ENCODE measurements around the gene PHKB.
"Not testable (repeated sequence)": the region's sequence is repeated elsewhere in the genome, so short reads cannot be mapped to it uniquely, and the experiment has no call there.

PHKB gene

GRCh38 chr16:47460359-47460710, 796 bp upstream of the PHKB start:
- H3K36me3 ChIP-seq (ENCODE audit: insufficient read depth, low read length) = peaks cover 4% of the 10 kb centered on the region; the same call in 1 of the 2 replicates
- H3K9ac ChIP-seq (ENCODE audit: low read depth, low read length) = peak overlapping the region; percentile 98
- H3K4me1 ChIP-seq (ENCODE audit: insufficient read depth, low read length) = peaks cover 8% of the 10 kb centered on the region; the same call in 1 of the 2 replicates
- H3K9me3 ChIP-seq (ENCODE audit: control insufficient read depth, insufficient read depth, low read length) = no peaks in the 10 kb centered on the region

DNA sequence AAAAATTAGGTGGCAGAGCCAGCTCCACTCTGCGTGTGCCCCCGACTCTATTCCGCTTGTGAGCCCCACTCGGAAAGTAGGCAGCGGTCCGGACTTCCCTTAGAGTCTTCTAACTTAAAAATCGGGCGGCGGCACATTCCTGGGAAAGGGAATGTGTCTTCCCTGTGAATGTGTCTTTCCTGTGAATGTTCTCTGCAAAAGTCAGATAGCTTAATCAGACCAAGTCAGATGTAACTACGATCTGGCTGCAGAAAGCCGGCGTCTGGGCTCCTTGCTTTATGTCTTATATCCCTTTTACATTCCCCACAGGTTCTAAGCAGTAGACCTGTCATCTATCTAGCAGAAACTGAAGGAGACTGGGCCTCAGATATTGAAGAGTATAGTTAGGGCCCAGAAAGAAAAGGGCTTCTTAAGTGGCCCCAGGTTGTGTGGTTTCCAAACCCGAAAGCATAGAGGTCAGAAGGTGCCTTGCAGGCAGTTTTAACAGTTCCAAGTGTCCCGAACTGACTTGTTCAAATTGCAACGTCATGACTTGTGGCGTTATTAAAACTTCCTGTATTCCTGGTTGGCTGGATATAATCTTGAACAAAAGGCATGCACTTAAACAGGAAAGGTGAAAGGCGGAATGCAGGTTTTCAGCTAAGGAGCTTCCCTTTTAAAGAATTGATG, 601 bp downstream of the PHKB start:
- peaks cover 4% of the 10 kb centered on the region; the same call in 1 of the 2 replicates for H3K36me3 ChIP-seq (ENCODE audit: insufficient read depth, low read length)
- peak overlapping the region; percentile 98 for H3K9ac ChIP-seq (ENCODE audit: low read depth, low read length)
- H3K4me1 ChIP-seq (ENCODE audit: insufficient read depth, low read length) = peaks cover 8% of the 10 kb centered on the region; the same call in 1 of the 2 replicates
- no peaks in the 10 kb centered on the region for H3K9me3 ChIP-seq (ENCODE audit: control insufficient read depth, insufficient read depth, low read length)

GRCh38 chr16:47463771-47464624, 2.9 kb downstream of the PHKB start:
- H3K4me1 ChIP-seq (ENCODE audit: insufficient read depth, low read length) = peaks cover 15% of the 10 kb centered on the region
- H3K9me3 ChIP-seq (ENCODE audit: control insufficient read depth, insufficient read depth, low read length) = no peaks in the 10 kb centered on the region
- H3K36me3 ChIP-seq (ENCODE audit: insufficient read depth, low read length) = no peaks in the 10 kb centered on the region
- no peak overlapping the region for H3K9ac ChIP-seq (ENCODE audit: low read depth, low read length)

- Histone ChIP-seq H3K4me1 (ENCODE audit: insufficient read depth, low read length) (peaks cover 11% of the 10 kb centered on the region), H3K9me3 (ENCODE audit: control insufficient read depth, insufficient read depth, low read length) (no peaks in the 10 kb centered on the region), H3K36me3 (ENCODE audit: insufficient read depth, low read length) (no peaks in the 10 kb centered on the region), H3K9ac (ENCODE audit: low read depth, low read length) (no peak overlapping the region)
Measured at GRCh38 chr16:47465919-47466630, 4.9 kb downstream of the PHKB start.

DNA sequence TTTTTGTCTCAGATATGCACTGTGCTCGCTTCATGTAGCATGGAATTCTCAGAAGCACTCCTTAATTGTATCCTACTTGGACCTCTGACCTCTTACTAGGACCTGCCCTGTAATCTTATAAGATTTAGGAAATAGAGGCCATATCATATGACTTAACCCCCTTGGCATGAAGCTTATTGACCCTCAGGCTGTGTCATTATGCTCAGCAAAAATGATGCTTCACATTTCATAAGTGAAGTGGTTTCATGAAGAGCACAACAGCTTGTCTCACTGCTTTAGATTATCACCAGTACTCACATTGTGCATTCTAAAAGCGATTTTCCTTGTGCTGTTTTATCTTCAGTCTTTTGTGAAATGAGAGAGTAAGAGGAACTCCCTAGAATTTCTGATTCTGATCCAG, 6.4 kb downstream of the PHKB start:
- Histone ChIP-seq H3K36me3 (ENCODE audit: insufficient read depth, low read length) (no peaks in the 10 kb centered on the region), H3K4me1 (ENCODE audit: insufficient read depth, low read length) (peaks cover 11% of the 10 kb centered on the region), H3K9ac (ENCODE audit: low read depth, low read length) (no peak overlapping the region), H3K9me3 (ENCODE audit: control insufficient read depth, insufficient read depth, low read length) (no peaks in the 10 kb centered on the region)

- H3K4me1 ChIP-seq (ENCODE audit: insufficient read depth, low read length) = peaks cover 11% of the 10 kb centered on the region
- H3K36me3 ChIP-seq (ENCODE audit: insufficient read depth, low read length); H3K9ac ChIP-seq (ENCODE audit: low read depth, low read length); H3K9me3 ChIP-seq (ENCODE audit: control insufficient read depth, insufficient read depth, low read length): not testable (repeated sequence)
Measured at GRCh38 chr16:47468070-47468689, 7.0 kb downstream of the PHKB start.

GRCh38 chr16:47469227-47469626, 8.1 kb downstream of the PHKB start:
- Histone ChIP-seq H3K9me3 (ENCODE audit: control insufficient read depth, insufficient read depth, low read length) (no peaks in the 10 kb centered on the region), H3K4me1 (ENCODE audit: insufficient read depth, low read length) (peaks cover 11% of the 10 kb centered on the region; the same call in 1 of the 2 replicates), H3K9ac (ENCODE audit: low read depth, low read length) (no peak overlapping the region), H3K36me3 (ENCODE audit: insufficient read depth, low read length) (no peaks in the 10 kb centered on the region)

- Histone ChIP-seq H3K4me1 (ENCODE audit: insufficient read depth, low read length) (peaks cover 6% of the 10 kb centered on the region; the same call in 1 of the 2 replicates), H3K9ac (ENCODE audit: low read depth, low read length) (no peak overlapping the region), H3K36me3 (ENCODE audit: insufficient read depth, low read length) (no peaks in the 10 kb centered on the region), H3K9me3 (ENCODE audit: control insufficient read depth, insufficient read depth, low read length) (no peaks in the 10 kb centered on the region)
Measured at GRCh38 chr16:47470211-47470610, 9.1 kb downstream of the PHKB start.

GRCh38 chr16:47470810-47471209, 9.7 kb downstream of the PHKB start:
- H3K9ac ChIP-seq (ENCODE audit: low read depth, low read length) = no peak overlapping the region
- H3K36me3 ChIP-seq (ENCODE audit: insufficient read depth, low read length) = no peaks in the 10 kb centered on the region
- no peaks in the 10 kb centered on the region for H3K9me3 ChIP-seq (ENCODE audit: control insufficient read depth, insufficient read depth, low read length)
- peaks cover 6% of the 10 kb centered on the region; the same call in 1 of the 2 replicates for H3K4me1 ChIP-seq (ENCODE audit: insufficient read depth, low read length)

DNA sequence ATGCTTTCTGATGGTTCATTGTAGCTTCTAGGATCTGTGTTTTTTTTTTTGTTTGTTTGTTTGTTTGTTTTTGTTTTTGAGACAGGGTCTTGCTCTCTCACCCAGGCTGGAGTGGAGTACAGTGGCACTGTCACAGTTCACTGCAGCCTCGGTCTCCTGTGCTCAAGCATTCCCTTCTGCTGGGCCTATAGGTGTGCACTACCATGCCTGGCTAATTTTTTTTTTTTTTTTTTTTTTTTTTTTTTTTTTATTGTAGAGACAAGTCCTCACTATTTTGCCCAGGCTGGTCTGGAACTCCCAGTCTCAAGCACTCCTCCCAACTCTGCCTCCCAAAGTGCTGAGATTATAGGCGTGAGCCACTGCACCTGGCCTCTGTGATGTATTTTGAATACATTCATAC, 11.9 kb downstream of the PHKB start:
- not testable (repeated sequence) for H3K9me3 ChIP-seq (ENCODE audit: control insufficient read depth, insufficient read depth, low read length); H3K4me1 ChIP-seq (ENCODE audit: insufficient read depth, low read length); H3K36me3 ChIP-seq (ENCODE audit: insufficient read depth, low read length); H3K9ac ChIP-seq (ENCODE audit: low read depth, low read length)

DNA sequence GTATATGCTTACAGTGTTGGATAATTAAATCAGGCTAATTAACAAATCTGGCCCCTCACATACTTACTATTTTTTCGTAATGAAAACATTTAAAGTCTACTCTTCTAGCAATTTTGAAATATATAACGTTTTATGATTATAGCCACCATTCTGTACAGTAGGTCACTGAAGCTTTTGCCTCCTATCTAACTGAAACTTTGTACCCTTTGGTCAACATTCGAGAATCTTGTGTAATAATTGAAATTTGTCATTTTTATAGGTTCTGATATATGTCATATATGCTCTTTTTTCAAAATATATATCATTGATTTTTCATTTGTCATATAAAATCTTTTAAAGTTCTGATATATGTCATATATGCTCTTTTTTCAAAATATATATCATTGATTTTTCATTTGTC, 12.7 kb downstream of the PHKB start:
- no peaks in the 10 kb centered on the region for H3K9me3 ChIP-seq (ENCODE audit: control insufficient read depth, insufficient read depth, low read length)
- no peaks in the 10 kb centered on the region for H3K4me1 ChIP-seq (ENCODE audit: insufficient read depth, low read length)
- no peaks in the 10 kb centered on the region for H3K36me3 ChIP-seq (ENCODE audit: insufficient read depth, low read length)
- H3K9ac ChIP-seq (ENCODE audit: low read depth, low read length) = no peak overlapping the region

- Histone ChIP-seq H3K36me3 (ENCODE audit: insufficient read depth, low read length) (no peaks in the 10 kb centered on the region), H3K9me3 (ENCODE audit: control insufficient read depth, insufficient read depth, low read length) (no peaks in the 10 kb centered on the region), H3K4me1 (ENCODE audit: insufficient read depth, low read length) (no peaks in the 10 kb centered on the region)
Measured at GRCh38 chr16:47475786-47476185, 14.7 kb downstream of the PHKB start.

DNA sequence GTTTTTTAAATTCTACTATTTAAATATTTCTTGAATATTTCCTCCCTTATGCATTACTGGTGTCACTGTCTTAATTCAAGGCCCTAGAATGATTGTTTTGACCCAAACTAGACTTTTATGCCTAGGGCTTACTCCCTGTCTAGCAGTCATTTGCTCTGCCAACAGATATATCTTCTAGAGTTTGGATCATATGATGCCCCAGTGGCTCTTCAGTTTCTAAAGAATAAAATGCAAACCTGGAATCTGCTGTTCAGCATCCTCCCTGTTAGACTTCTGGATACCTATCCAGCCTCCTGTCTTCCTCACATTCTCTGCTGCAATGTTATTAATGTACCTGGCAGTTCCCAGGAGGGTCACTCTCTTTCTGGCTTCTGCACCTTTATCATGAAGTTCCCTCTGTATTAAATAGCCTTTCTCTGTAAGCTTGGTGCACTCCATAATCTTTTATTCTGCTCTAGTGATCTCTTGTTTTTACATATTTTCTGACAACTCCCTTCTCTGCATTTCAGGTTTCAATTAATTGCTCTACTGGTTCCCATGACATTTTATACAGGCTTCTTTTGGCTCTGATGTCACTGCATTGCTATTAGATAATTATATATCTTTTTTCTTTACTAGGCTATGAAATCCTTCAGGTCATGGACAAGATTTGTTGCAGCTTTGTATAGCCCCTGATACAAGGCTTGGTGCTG, 15.7 kb downstream of the PHKB start:
- Histone ChIP-seq H3K4me1 (ENCODE audit: insufficient read depth, low read length) (no peaks in the 10 kb centered on the region), H3K9me3 (ENCODE audit: control insufficient read depth, insufficient read depth, low read length) (no peaks in the 10 kb centered on the region), H3K9ac (ENCODE audit: low read depth, low read length) (no peak overlapping the region), H3K36me3 (ENCODE audit: insufficient read depth, low read length) (no peaks in the 10 kb centered on the region)

More at GRCh38 chr16:47475786-47476185, 14.7 kb downstream of the PHKB start:
- H3K9ac ChIP-seq (ENCODE audit: low read depth, low read length) = no peak overlapping the region

DNA sequence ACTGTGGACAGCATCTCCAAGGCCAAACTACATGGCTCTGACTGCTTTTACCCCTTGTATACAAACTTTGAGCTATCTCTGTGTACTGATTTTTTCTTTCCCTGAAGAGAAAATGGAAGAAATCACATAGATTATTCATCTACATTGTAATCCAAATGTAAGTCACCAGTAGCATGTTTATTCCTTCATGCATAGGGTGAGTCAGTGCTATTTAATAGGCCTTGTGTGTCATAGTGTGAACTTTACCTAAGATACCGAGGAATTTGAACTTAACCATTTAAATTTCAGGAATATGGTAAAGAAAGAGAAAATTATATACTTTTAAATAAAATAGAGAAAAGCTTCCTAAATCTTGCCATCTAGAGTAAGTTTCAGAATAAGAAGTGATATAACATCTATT, 16.5 kb downstream of the PHKB start:
- Histone ChIP-seq H3K9ac (ENCODE audit: low read depth, low read length) (no peak overlapping the region), H3K4me1 (ENCODE audit: insufficient read depth, low read length) (no peaks in the 10 kb centered on the region), H3K36me3 (ENCODE audit: insufficient read depth, low read length) (no peaks in the 10 kb centered on the region), H3K9me3 (ENCODE audit: control insufficient read depth, insufficient read depth, low read length) (no peaks in the 10 kb centered on the region)
